Activated naive CD8-positive, alpha-beta T cell treated with anti-CD3 and anti-CD28 coated beads, Interleukin-2, amount 50 U/mL, for 24 hours (primary cell): ENCODE results near the gene AGXT.
A peak's percentile ranks its signal among the peaks of the same experiment; 100 is the strongest.

ENCODE experiments used
- ATAC-seq: fragments of 150-1000 bp; cut with Tn5 transposase; one replicate; pipeline ENCODE4 v1.10.0; 2021
- DNase-seq: peaks from one replicate; pipeline ENCODE4 v3.0.0; 2021
- H3K27ac Mint-ChIP-seq: one replicate; pipeline ENCODE4 v1.8.0; 2021; ENCODE audit warnings: mild to moderate bottlenecking, mixed read lengths
- H3K27me3 Mint-ChIP-seq: one replicate; pipeline ENCODE4 v1.8.0; 2021; ENCODE audit warnings: mixed read lengths
- H3K36me3 Mint-ChIP-seq: one replicate; pipeline ENCODE4 v1.8.0; 2021; ENCODE audit warnings: low read depth, mixed read lengths
- H3K4me1 Mint-ChIP-seq: one replicate; pipeline ENCODE4 v1.8.0; 2021; ENCODE audit warnings: mixed read lengths
- H3K4me3 Mint-ChIP-seq: one replicate; pipeline ENCODE4 v1.8.0; 2021; ENCODE audit warnings: mild to moderate bottlenecking, moderate library complexity, mixed read lengths
- H3K9me3 Mint-ChIP-seq: one replicate; pipeline ENCODE4 v1.8.0; 2021; ENCODE audit warnings: mixed read lengths

AGXT gene

GRCh38 chr2:240925568-240926515 lies 57.2 kb downstream of the AGXT start:
- no peak overlapping the region for H3K27ac Mint-ChIP-seq
- ATAC-seq = no peak
- H3K4me1 Mint-ChIP-seq = no peaks in the 10 kb centered on the region
- no peak overlapping the region for H3K4me3 Mint-ChIP-seq
- DNase-seq = peak; percentile 1
- H3K36me3 Mint-ChIP-seq = no peaks in the 10 kb centered on the region
- no peaks in the 10 kb centered on the region for H3K9me3 Mint-ChIP-seq
- no peaks in the 10 kb centered on the region for H3K27me3 Mint-ChIP-seq

DNA sequence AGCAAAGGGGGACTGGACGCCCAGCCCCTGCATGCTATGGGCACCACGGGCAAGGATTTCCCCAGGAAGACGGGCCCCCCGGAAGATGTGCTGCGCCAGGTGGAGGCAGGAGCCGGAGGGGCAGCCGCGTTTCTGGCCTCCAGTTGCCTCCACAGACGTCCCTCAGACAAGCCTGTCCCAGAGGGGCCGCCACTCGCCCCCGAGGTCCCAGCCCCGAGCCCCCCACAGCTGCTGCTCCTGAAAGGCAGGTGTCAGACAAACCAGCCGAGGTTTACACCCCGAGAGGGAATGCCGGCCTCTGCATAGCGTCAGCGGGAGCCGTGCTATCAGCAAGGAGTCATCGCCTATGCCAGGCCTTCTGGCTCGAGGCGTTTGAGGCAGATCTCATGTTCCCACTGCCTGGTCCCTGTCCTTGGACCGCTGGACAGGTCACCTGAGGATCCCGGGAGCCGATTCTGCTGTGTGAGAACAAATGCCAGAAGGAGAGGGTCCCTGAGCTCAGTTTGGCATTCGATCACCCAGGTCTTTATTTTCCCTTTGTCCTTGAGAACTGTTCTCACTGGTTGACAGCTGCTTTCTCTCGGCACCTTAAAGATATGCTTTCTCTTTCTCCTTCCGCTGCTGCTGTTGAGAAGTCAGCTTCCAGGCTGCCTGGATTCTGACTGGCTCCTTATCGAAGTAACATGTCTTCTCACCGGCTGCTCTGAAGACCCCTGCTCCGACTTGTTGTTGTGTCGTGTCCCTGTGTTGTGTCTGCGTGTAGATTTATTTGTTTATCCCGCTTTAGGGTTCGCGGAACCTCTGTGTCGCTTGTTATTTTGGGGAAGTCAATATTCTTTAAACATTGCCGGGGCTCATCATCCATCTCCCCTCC lies 58.1 kb downstream of the AGXT start:
- H3K9me3 Mint-ChIP-seq = no peaks in the 10 kb centered on the region
- DNase-seq = peak; percentile 1
- H3K4me1 Mint-ChIP-seq = no peaks in the 10 kb centered on the region
- H3K27ac Mint-ChIP-seq = no peak overlapping the region
- no peak for ATAC-seq
- no peaks in the 10 kb centered on the region for H3K36me3 Mint-ChIP-seq
- no peak overlapping the region for H3K4me3 Mint-ChIP-seq
- no peaks in the 10 kb centered on the region for H3K27me3 Mint-ChIP-seq

DNA sequence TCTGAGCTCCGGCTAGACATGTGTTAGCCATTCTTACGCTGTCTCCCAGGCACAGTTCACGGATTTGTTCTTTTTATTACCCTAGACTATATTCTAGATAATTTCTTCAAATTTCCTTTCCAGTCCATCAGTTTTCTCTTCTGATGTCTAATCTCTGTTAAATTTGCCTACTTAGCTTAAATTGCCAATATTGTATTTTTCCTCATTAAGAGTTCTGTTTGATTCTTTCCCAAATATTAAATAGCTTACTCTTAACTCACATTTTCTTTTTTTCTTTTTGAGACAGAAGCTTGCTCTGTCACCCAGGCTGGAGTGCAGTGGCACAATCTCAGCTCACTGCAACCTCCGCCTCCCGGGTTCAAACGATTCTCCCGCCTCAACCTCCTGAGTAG lies 58.8 kb downstream of the AGXT start:
- no peak for ATAC-seq
- Mint-ChIP-seq H3K4me1 (no peaks in the 10 kb centered on the region), H3K27me3 (no peaks in the 10 kb centered on the region)

DNA sequence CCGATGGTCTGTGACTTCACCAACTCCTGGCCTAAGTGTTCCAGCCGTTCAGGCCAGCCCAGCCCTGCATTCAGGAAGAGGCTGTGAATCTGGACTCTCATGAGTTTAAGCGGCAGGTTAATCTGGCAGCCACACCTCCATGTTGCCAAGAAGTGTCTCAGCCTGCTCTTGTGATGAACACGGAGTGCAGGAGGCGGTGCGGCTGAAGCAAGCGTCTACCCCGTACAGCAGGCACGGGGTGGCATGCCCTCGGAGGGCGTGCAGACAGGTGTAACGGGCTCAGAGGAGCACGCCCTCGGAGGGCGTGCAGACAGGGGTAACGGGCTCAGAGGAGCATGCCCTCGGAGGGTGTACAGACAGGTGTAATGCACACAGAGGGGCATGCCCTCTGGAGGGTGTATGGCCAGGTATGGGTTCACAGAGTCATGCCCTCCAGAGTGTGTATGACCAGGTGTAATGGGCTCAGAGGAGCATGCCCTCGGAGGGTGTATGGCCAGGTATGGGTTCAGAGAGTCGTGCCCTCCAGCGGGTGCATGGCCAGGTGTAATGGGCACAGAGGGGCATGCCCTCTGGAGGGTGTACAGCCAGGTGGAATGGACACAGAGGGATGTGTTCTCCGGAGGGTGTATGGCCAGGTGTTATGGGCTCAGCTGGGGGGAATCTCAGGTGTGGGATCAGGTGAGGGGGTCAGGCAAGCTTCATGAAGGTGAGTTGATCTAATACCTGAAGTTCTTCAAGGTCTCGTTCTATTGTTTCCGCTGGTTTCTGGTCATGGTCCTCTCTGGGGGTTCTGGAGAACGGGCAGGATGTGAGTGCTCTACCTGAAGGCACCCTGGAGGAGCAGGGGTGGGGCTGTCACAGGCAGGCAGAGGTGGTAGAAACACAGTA lies 60.1 kb downstream of the AGXT start:
- H3K4me1 Mint-ChIP-seq = no peaks in the 10 kb centered on the region
- no peak overlapping the region for H3K27ac Mint-ChIP-seq
- H3K9me3 Mint-ChIP-seq = no peaks in the 10 kb centered on the region
- H3K4me3 Mint-ChIP-seq = no peak overlapping the region
- no peak for ATAC-seq
- H3K27me3 Mint-ChIP-seq = no peaks in the 10 kb centered on the region
- H3K36me3 Mint-ChIP-seq = no peaks in the 10 kb centered on the region
- DNase-seq = no peak

More for the DNA sequence above, 58.8 kb downstream of the AGXT start:
- Mint-ChIP-seq H3K27ac (no peak overlapping the region), H3K9me3 (no peaks in the 10 kb centered on the region), H3K36me3 (no peaks in the 10 kb centered on the region), H3K4me3 (no peak overlapping the region)
- no peak for DNase-seq

GRCh38 chr2:240929364-240930095 lies 60.9 kb downstream of the AGXT start:
- Mint-ChIP-seq H3K4me1 (no peaks in the 10 kb centered on the region), H3K27ac (no peak overlapping the region), H3K27me3 (no peaks in the 10 kb centered on the region), H3K36me3 (no peaks in the 10 kb centered on the region), H3K4me3 (no peak overlapping the region), H3K9me3 (no peaks in the 10 kb centered on the region)
- ATAC-seq (no peak), DNase-seq (no peak)
